ENCODE measurements around the gene C1S.
"Not testable (repeated sequence)": the region's sequence is repeated elsewhere in the genome, so short reads cannot be mapped to it uniquely, and the experiment has no call there.

Gene C1S

DNA sequence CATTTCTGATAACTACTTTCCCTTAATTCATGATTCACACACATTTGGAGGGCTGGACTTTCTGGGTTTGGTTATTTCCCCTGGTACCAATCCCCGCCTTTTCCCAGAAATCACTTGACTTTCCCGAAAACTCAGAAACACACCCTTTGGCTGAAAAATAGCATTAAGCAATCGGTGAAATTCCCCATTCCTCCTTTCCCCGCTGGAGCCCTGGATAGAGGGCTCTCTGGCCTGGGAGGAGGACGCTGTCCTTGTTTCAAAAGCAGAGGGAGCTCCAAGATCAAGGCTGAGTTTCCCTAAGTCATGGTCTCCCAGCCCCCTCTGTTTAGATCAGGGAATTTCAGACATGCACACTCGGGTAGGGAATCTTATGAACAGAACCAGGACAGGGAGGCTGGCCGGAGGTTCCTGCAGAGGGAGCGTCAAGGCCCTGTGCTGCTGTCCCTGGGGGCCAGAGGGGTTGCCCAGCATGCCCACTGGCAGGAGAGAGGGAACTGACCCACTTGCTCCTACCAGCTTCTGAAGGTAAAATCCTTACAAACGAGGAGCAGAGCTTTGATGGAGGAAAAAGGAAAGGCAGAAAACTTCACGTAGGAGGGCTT, at the start of gene C1S:
C1S (plus strand) TSS at position 366 of the 602 bp plus-strand sequence. CDS start 1,195 bp downstream, outside the sequence.
- H3K4me3 ChIP-seq (ENCODE audit: low read depth, low read length), result no peak within 1 kb of the TSS
- no peak for TF ChIP-seq CTCF (IDR thresholded peaks at IDR 0.05; ENCODE audit: borderline replicate concordance, insufficient read depth, low read depth, low read length)

GRCh38 chr12:7011398-7011797, 49.1 kb upstream of the C1S start:
- H3K4me3 ChIP-seq (ENCODE audit: low read depth, low read length), result not testable (repeated sequence)

DNA sequence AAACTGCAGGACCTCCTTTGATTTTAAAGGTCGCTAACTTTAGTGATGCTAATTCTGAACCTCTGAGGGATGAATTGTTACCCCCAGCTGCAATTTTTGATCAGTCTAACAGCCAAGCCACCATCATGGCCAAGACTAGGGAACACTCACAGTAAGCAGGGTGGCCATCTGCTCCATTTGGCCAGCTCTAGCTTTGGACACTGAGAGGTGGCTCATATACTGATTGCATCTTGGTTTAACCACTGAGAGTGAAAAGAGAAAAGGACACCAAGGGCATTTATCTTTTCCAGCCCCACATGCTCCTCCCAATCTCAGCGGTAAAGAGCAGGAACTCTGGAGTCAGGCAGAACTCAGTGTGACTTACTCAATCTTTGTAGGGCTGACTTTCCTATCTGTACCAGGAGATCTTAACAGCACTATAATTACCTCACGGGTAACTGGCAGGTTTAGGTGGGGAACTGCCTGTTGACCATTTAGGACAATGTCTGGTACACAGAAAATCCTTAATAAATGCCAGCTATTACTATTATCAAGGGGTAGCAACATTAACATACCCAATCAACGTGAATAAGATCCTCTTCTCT, 48.4 kb upstream of the C1S start:
- TF ChIP-seq CTCF (IDR thresholded peaks at IDR 0.05; ENCODE audit: borderline replicate concordance, insufficient read depth, low read depth, low read length), result no peak
- no peak overlapping the region for H3K4me3 ChIP-seq (ENCODE audit: low read depth, low read length)

GRCh38 chr12:7013101-7013500, 47.4 kb upstream of the C1S start:
- no peak overlapping the region for H3K4me3 ChIP-seq (ENCODE audit: low read depth, low read length)
- no peak for TF ChIP-seq CTCF (IDR thresholded peaks at IDR 0.05; ENCODE audit: borderline replicate concordance, insufficient read depth, low read depth, low read length)

GRCh38 chr12:7015555-7016370, 44.8 kb upstream of the C1S start:
- no peak overlapping the region for H3K4me3 ChIP-seq (ENCODE audit: low read depth, low read length)
- TF ChIP-seq CTCF (IDR thresholded peaks at IDR 0.05; ENCODE audit: borderline replicate concordance, insufficient read depth, low read depth, low read length), result no peak

GRCh38 chr12:7016958-7017571, 43.5 kb upstream of the C1S start:
- TF ChIP-seq CTCF (IDR thresholded peaks at IDR 0.05; ENCODE audit: borderline replicate concordance, insufficient read depth, low read depth, low read length), result no peak
- peak overlapping the region; percentile 71 for H3K4me3 ChIP-seq (ENCODE audit: low read depth, low read length)

DNA sequence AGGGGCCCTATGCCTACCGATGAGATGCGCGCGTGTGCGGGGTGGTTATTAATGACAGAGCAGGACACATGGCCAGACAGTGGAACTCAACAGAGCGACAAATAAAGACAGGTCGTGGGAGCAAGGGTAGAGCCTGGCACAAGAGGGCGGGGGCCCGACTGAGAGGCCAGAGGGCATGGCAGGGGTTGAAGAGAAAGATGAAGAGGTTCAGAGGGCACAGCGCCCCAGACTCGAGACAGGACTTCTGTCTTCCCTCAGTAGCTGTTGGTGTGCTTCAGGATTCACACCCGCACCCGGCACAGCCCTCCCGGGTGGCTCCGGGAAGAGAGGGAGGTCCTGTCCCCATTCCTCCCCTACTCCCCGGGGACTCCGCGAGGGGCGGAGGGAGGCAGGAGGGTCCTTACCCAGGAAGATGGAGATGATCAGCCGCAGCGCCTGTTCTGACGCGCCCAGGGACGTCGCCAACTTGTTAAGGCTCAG, 42.6 kb upstream of the C1S start:
- no peak for TF ChIP-seq CTCF (IDR thresholded peaks at IDR 0.05; ENCODE audit: borderline replicate concordance, insufficient read depth, low read depth, low read length)
- peak overlapping the region; percentile 71 for H3K4me3 ChIP-seq (ENCODE audit: low read depth, low read length)
